Measurements from ENCODE around the gene IL6ST.

- no peak for TF ChIP-seq ELK4 (IDR thresholded peaks at IDR 0.05; ENCODE audit: borderline replicate concordance, low read depth, low read length)
- no peak for TF ChIP-seq CTCF (tag by site-specific recombination; IDR thresholded peaks at IDR 0.05)
- no peak for TF ChIP-seq ZBTB17 (tag by site-specific recombination; IDR thresholded peaks at IDR 0.05)
- TF ChIP-seq YY1 (tag by site-specific recombination; IDR thresholded peaks at IDR 0.05) = no peak
- no peak for TF ChIP-seq SP7 (tag by site-specific recombination; IDR thresholded peaks at IDR 0.05)
- TF ChIP-seq REST (tag by site-specific recombination; IDR thresholded peaks at IDR 0.05) = no peak
- TF ChIP-seq ZNF449 (tag by site-specific recombination; IDR thresholded peaks at IDR 0.05) = no peak
These were observed 60.6 kb downstream of the IL6ST start for GRCh38 chr5:55934115-55934613.

Data from HEK293 (cell line).